HG02938 (cell line): ENCODE results near the gene ZMYND10.
A peak's percentile ranks its signal among the peaks of the same experiment; 100 is the strongest.
"Not testable (repeated sequence)": the region's sequence is repeated elsewhere in the genome, so short reads cannot be mapped to it uniquely, and the experiment has no call there.

Experiments used
- ATAC-seq: cut with Tn5 transposase; IDR thresholded peaks from one replicate; pipeline ENCODE4 v1.9.1; 2021; ENCODE audit warnings: mild to moderate bottlenecking, moderate library complexity; ENCODE audit not compliant: unreplicated experiment

ZMYND10 gene

GRCh38 chr3:50312041-50312440 is 33.5 kb downstream of the ZMYND10 start:
- ATAC-seq = not testable (repeated sequence)

GRCh38 chr3:50304601-50305000 is 40.9 kb downstream of the ZMYND10 start:
- ATAC-seq = no peak

GRCh38 chr3:50303013-50303815 is 42.3 kb downstream of the ZMYND10 start, which contains the start of gene HYAL1:
HYAL1 (minus strand) TSS chr3:50303574; CDS start chr3:50302956, 618 bp downstream.
- no peak for ATAC-seq

DNA sequence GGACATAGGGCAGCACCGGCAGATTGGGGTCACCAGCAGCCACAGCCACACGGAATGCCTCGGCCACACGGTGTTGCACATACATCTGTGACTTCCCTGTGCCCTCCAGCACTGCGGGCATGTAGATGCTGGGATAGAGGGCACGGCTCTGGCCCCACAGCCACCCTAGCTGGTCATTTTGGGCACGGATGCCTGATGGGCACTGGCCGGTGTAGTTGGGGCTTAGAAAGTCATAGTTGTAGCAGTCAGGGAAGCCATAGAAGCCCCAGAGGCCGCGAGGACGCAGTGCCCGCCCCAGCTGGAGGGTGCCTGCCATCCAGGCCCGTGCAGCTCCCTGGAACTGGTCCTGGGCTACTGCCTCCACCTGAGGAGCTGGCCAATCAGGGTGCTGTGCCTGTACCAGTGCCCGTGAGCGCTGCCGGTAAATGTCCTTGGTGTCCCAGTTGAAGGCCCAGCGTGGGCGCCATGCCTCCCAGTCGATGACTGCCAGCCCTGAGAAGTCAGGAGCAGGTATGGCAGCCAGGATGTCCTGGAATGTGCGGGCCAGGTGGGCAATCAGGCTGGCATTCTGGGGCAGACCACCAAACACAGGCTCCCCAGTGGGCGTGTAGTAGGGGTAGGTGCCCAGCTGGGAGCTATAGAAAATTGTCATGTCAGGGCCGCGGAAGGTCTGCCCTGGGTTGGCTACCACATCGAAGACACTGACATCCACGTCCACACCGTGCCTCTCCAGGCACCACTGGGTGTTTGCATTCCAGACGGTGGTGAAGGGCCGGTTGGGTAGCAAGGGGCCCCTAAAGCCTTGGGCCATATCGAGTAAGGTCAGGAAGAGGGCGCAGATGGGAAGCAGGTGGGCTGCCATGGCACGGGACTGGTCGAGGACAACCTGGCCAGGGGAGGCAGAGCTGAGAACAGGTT is 43.2 kb downstream of the ZMYND10 start:
- ATAC-seq = no peak

DNA sequence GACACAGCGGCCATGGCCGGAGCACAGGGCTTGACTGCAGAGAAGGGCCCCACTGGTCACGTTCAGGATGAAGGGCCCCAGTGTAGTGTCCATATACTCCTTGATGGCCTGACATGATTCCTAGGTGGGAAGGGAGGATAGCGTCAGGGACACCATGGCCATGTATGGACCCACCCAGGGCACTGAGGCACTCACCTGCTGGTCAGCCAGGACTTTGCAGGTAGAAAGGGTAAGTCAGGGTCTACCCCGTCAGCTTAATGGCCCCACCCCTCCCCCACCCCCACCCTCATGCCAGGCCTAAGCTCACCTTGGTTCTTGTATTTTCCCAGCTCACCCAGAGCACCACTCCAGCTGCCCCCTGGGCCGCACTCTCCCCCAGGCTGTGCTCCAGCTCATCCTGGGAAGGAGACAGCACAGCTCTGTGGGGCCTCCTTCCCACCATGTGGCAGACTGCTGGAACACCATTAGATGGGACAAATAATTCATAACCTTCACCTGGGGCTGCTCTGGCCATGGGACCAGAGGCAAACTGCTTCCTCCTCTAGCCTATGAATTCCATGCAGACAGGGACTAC is 44.8 kb downstream of the ZMYND10 start:
- ATAC-seq = no peak

- ATAC-seq = no peak
Measured at GRCh38 chr3:50299929-50300680, 45.4 kb downstream of the ZMYND10 start.

DNA sequence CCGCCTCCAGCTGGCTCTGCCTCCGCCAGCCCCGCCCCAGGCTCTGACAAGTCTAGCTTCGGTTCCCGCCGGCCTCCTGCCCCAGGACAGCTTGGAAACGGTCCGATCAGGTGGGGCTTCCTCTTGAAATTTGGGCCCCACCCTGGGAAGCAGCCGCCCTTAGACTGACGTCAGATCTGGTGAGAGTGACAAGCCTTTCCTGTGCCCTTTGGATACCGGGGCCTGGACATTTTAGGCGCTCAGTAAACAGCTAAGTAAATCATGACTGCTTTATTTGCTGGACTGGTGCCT is 45.9 kb downstream of the ZMYND10 start:
- no peak for ATAC-seq

DNA sequence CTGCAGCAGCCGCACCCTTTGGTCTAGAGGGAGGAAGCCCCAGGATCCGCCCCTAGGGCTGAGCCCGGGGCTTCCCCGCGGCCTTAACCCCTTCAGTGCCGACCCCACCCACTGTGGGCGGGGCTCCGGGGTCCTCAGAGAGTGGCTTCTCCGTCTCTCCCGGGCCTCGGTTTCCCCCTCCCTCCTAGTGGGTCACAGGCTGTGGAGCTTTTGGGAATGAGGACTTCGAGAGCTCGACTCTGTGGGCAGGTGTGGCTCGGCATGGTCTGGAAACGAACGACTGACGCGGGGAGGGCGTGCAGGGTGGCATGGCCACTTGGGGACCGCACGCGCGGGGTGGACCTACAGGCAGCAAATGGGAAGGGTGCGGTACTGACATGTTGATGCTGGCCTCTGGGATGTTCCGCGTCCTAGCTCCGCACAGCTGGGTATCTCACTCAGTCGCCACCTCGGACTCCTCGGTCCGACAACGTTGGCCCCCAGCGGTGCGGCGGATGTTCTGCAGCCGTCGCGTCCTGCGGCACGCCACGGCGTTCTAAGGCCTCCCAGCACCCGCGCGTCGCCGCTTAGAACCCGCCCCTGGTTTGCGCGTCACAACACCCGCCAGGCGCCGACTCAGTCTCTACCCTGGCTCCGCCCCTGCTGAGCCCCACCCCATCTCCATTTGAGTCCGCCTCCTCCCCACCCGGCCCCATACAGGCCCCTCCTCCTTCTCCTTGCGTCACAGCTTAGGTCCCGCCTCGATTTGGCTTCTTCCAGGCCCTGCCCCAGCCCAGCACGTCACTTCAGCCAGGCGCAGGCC is 46.5 kb downstream of the ZMYND10 start, which contains the start of the genes HYAL3 and NAA80:
Gene HYAL3, minus strand, starts transcription at position 570 of the 802 bp plus-strand sequence. CDS start 3,803 bp downstream, outside the sequence.
Gene NAA80, minus strand, starts transcription at position 570 of the 802 bp plus-strand sequence. CDS start 1,942 bp downstream, outside the sequence.
- ATAC-seq = peak; percentile 84

DNA sequence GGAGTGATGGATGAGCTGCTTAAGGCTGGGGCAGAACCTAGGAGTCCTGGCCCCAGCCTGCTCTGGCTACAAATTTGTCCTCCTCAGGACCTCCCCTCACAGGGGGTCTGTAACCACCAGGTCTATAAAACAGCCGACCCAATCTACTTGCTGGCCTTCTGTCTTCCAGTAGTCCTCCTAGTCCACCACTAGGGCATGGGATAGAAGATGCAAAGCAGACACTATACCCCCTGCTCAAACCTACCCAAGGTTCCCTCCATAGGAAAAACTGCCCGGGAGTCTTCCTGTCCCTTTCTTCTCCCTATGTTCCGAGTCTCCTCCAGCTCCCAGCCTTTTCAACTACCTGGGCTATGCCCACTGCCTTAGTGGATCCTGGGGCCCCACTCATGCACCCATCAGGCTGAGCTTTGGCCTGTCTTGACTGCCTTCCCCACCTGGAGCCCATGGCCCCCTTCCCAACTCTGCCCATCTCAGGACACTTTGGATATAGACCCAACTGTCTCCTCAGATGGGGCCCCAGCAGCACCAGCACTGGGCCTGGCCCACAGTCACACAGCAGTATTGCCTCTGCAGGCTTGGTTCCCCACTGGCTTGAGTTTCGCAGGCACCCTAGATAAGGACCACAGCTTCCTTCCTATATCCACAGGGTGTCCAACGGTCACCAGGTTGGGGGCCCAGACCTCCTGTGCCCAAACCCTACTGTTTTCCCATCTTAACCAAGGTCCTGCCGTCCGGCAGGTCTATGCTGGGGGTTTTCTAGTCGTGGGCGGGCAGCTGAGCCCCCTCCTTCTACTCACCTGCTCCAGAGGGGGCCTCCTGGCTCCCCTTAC is 47.4 kb downstream of the ZMYND10 start:
- no peak for ATAC-seq

DNA sequence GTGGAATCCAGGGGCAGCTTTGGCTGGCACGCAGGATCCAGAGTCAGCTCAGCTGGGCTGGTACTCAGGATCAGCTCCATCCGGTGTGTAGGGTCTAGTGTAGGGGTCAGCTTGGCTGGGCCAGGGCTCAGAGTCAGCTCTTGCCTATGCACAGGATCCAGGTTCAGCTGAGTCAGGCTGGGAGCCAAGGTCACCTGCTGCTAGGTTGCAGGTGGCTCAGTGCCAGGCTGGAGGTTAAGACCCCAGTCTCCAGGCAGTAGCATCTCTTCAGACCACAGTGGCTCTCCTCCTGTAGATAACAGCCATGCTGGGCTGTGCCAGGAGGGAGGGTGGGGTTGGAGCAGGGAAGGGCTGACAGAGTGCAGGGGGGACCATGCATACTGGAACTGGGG is 48.2 kb downstream of the ZMYND10 start:
- no peak for ATAC-seq

GRCh38 chr3:50296721-50297383 is 48.7 kb downstream of the ZMYND10 start:
- ATAC-seq = no peak

- ATAC-seq = no peak
Measured at GRCh38 chr3:50295553-50296431, 49.7 kb downstream of the ZMYND10 start.

- ATAC-seq = no peak
Measured at GRCh38 chr3:50294492-50295403, 50.8 kb downstream of the ZMYND10 start.

DNA sequence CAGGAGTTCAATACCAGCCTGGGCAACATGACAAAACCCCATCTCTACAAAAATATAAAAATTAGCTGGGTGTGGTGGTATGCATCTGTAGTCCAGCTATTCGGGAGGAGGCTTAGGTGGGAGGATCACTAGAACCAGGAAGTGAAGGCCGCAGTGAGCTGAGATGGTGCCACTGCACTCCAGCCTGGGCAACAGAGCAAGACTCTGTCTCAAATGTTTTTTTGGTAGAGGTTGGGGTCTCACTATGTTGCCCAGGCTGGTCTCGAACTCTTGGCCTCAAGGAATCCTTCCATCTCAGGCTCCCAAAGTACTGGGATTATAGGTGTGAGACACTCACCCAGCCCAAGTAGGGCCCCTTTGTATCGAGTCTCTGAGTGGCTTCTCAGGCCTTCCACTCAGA is 51.4 kb downstream of the ZMYND10 start:
- no peak for ATAC-seq

DNA sequence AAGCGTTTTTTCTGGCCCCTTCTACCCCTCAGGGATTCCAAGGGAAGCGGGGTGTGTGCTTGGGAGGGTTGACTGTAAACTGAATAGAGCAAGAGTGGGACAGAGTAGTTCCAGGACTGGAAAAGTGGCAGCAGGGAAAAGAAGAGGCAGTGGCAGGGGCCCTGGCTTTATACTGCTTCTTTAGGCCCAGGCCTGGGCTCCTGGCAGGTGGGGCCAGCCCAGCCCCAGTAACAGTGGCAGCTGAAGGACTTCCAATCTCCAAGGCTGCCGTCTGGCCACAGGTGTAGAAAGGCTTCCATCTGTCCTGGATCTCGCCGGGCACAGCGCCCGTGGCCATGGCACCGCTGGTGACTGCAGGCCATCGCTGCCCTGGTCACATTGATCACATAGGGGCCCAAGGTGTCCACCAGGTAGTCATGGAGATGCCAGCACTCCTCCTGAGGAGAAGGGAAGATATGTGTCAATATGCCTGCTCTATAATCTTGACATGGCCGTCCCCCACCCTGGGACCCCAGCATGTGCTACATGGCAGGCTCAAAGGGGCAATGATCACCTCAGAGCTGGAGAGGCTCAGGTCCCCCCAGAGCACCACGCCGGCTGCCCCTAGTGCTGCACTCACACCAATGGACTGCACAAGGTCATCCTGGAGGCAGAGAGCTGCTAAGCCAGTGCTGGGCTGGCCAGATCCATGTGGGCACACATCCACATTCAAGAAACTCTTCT is 52.3 kb downstream of the ZMYND10 start:
- ATAC-seq = no peak
